ENCODE results near the gene APOL4.

The APOL4 gene

DNA sequence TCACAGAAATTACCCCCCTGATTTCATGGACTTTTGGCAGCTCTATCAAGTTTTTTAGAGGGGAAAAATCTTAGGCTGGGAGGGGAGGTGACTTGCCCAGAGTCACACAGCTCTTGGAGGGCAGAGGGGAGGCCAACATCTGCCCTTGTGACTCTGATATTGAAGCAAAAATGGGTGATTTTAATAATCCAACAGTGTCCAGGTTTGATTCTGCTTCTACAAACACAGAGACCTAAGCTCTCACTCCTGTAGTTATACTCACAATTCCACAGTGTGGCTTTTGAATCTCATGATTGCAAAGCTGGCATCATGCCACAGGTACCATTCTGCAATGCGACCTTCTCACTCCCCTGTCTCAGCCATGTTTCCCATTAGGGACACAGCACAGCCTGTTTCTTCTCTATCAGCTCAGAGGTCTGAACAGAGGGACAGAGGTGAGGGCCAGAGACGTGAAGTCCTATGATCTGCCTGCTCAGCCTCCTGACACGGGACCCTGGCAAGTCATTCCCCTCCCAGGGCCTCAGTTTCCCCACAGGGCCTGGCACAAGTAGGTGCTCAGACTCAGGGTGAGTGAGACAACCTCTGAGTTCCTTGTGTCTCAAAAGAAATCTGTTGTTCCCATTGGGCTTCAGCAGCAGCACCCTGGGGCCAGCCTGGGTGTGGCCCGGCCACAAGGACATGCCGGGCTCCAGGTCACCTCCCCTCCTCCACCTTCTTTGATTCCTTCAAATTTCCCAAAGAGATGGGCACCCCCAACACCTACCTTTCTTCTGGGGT is 37.0 kb upstream of the APOL4 start:
- Histone ChIP-seq H3K36me3 (replicated peaks) (peaks cover under 1% of the 10 kb centered on the region), H3K4me3 (ENCODE audit: low read depth, low read length) (peak overlapping the region; percentile 73), H3K27me3 (replicated peaks) (no peaks in the 10 kb centered on the region), H3K27ac (peak overlapping the region; percentile 74)
- in situ Hi-C loops (cut with HindIII; ENCODE audit: low pct_ligation_motif_present, low sequenced_read_pairs) = no loop called here
- DNase-seq = no peak
- TF ChIP-seq, protein P1, sequence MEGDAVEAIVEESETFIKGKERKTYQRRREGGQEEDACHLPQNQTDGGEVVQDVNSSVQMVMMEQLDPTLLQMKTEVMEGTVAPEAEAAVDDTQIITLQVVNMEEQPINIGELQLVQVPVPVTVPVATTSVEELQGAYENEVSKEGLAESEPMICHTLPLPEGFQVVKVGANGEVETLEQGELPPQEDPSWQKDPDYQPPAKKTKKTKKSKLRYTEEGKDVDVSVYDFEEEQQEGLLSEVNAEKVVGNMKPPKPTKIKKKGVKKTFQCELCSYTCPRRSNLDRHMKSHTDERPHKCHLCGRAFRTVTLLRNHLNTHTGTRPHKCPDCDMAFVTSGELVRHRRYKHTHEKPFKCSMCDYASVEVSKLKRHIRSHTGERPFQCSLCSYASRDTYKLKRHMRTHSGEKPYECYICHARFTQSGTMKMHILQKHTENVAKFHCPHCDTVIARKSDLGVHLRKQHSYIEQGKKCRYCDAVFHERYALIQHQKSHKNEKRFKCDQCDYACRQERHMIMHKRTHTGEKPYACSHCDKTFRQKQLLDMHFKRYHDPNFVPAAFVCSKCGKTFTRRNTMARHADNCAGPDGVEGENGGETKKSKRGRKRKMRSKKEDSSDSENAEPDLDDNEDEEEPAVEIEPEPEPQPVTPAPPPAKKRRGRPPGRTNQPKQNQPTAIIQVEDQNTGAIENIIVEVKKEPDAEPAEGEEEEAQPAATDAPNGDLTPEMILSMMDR (IDR thresholded peaks at IDR 0.05; ENCODE audit: low read depth, low read length, missing control alignments) = no peak

DNA sequence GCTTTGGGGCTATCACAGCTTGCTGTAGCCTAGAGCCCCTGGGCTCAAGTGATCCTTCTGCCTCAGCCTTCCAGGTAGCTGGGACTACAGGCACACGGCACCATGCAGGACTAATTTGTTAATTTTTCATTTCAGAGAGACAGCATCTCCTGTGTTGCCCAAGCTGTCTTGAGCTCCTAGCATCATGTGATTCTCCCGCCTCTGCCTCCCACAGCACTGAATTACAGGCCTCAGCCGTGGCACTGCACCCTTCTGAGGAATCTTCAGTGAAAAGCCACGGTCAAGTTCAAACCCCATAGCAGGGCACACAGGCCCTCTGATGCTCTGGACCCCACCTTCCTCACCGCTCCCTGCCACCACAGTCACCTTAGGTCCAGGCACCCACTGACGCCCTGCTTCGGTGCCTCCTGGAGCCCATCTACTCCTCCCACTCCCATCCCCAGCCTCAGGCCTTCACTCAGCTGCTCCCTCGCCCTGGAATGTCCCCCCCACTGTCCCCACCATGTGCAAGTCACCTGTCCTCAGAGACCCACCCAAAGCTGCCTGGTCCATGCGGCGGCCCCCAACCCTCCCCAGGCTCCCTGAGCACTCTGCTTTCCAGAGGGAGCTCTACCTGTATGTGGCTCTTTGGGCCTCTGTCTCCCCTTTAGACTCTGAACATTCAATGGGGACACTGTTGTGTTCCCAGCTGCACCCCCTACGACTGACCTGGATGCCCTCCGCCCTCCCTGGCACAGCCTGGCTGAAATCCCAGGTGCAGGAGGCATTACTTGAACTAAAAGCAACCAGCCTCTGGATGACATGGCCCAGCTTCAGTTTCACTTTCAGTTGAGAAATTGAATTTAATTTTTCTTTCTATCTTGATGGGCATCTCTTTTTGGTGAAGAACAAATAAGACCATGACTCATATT is 36.1 kb upstream of the APOL4 start:
- in situ Hi-C loops (cut with HindIII; ENCODE audit: low pct_ligation_motif_present, low sequenced_read_pairs) = no loop called here
- no peak overlapping the region for H3K27ac ChIP-seq
- DNase-seq = no peak

DNA sequence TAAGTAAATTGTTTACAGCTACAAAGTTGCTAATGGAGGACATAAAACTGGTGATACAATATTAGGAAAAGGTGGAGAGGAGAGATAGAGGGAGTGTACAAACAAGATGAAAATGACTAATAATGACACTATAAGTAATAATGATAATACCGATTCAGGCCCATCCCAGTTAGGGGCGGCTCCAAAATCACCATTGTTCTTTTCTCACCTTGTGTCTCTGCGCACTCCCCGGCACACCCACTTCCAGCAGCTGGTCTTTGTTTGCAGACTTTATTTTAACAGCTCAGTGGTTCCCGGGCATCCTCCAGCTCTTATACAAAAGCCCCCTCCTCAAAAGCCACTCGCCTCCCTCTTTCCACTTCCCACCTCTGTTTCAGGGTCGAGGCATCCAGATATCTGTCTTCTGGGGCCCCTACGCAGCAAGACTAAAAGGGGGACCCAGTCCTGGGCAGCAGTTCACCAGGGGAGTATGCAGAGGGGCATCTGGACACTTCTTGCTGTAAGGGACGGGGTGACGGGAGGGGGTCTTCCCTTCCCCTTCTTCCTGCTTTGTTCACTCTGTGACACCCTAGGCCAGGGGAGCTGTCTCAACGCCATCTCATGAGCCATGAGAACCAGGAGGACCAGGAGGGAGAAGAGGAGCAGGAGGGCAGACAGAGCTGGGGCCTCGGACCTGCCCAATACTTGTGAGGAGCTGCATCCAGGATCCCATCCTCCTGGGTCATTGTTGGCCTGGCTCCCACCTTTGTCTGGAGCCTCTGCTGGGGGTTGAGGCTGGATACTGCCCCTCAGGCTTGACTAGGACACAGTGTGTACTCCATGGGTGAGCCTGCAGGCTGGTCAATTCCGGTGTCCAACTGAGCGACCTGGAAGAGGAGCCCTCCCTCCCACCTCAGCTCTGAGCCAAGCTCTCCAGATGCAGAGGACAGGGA is 35.0 kb upstream of the APOL4 start:
- in situ Hi-C loops (cut with HindIII; ENCODE audit: low pct_ligation_motif_present, low sequenced_read_pairs) = no loop called here
- TF ChIP-seq, protein P1 (IDR thresholded peaks at IDR 0.05; ENCODE audit: low read depth, low read length, missing control alignments) = no peak
- Histone ChIP-seq H3K36me3 (replicated peaks) (peaks cover 13% of the 10 kb centered on the region), H3K27ac (no peak overlapping the region), H3K4me3 (ENCODE audit: low read depth, low read length) (no peak overlapping the region), H3K27me3 (replicated peaks) (no peaks in the 10 kb centered on the region)
- DNase-seq = no peak

More for the DNA sequence above, 36.1 kb upstream of the APOL4 start:
- no peaks in the 10 kb centered on the region for H3K27me3 ChIP-seq (replicated peaks)
- TF ChIP-seq, protein P1 (IDR thresholded peaks at IDR 0.05; ENCODE audit: low read depth, low read length, missing control alignments) = no peak
- peaks cover 9% of the 10 kb centered on the region for H3K36me3 ChIP-seq (replicated peaks)
- H3K4me3 ChIP-seq (ENCODE audit: low read depth, low read length) = peak overlapping the region; percentile 73

DNA sequence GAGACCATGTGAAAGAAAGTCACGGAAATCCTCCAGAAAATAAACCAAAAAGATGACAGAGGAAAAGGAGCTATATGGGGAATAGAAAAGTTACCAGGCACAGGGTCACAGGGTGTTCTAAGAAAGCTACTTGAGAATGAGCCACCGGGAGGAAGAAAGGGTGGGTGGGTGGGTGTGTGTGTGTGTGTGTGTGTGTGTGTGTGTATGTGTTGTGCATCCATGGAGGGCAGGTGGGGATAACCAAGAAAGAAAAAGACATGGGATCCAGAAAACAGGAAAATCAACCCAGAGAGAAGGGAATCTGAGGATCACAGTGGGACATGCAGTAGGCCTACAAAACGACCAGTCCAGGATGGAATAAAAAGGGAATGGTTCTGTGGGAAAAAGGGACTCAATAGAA is 34.0 kb upstream of the APOL4 start:
- TF ChIP-seq, protein P1 (IDR thresholded peaks at IDR 0.05; ENCODE audit: low read depth, low read length, missing control alignments) = no peak
- in situ Hi-C loops (cut with HindIII; ENCODE audit: low pct_ligation_motif_present, low sequenced_read_pairs) = no loop called here

DNA sequence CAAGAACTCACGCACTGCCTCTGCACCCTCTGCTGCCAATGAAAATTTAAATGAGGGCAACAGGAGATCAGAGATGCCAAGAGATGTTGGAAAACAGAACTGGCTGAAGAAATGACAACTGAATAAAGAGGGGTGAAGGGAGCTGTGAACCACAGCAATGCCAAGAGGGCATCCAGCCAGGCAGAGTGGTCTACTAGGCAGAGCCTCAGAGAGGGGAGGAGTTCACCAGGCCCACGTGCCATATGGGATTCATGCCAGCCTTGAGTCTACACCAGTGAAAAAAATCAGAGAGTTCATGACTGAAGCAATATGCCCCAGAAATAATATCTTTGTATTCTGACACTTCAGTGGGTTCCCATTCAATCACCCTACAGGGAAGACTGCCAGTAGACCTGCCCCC is 33.3 kb upstream of the APOL4 start:
- H3K4me3 ChIP-seq (ENCODE audit: low read depth, low read length) = no peak overlapping the region
- in situ Hi-C loops (cut with HindIII; ENCODE audit: low pct_ligation_motif_present, low sequenced_read_pairs) = no loop called here
- H3K36me3 ChIP-seq (replicated peaks) = peaks cover 28% of the 10 kb centered on the region
- H3K27ac ChIP-seq = no peak overlapping the region
- TF ChIP-seq, protein P1 (IDR thresholded peaks at IDR 0.05; ENCODE audit: low read depth, low read length, missing control alignments) = no peak
- no peaks in the 10 kb centered on the region for H3K27me3 ChIP-seq (replicated peaks)
- DNase-seq = no peak

More for the DNA sequence above, 34.0 kb upstream of the APOL4 start:
- no peak for DNase-seq
- no peaks in the 10 kb centered on the region for H3K27me3 ChIP-seq (replicated peaks)
- no peak overlapping the region for H3K4me3 ChIP-seq (ENCODE audit: low read depth, low read length)
- H3K36me3 ChIP-seq (replicated peaks) = peaks cover 22% of the 10 kb centered on the region
- H3K27ac ChIP-seq = no peak overlapping the region

All from brain microvascular endothelial cell (primary cell).